ENCODE data around the gene TOLLIP. TPM values are rescaled to one million over a fixed set of nuclear protein-coding genes. Genes with fewer than 3 reads are reported as not detected.

TOLLIP gene
- total and polyA plus RNA-seq, 8 donors, result 35.2 to 69.8 (median 45.7) TPM

GRCh38 chr11:1298695-1299492, 10.5 kb downstream of the TOLLIP start:
- peak; percentile 66 to 86 (median 80) for ATAC-seq
- H3K4me1 ChIP-seq, result peaks cover 58 to 69% (median 67%) of the 10 kb centered on the region in 3 donors
- H3K9me3 ChIP-seq, result no peaks in the 10 kb centered on the region
- H3K27me3 ChIP-seq, result no peaks in the 10 kb centered on the region
- peak; percentile 82 to 91 (median 88) for DNase-seq
- TF ChIP-seq, protein P1, sequence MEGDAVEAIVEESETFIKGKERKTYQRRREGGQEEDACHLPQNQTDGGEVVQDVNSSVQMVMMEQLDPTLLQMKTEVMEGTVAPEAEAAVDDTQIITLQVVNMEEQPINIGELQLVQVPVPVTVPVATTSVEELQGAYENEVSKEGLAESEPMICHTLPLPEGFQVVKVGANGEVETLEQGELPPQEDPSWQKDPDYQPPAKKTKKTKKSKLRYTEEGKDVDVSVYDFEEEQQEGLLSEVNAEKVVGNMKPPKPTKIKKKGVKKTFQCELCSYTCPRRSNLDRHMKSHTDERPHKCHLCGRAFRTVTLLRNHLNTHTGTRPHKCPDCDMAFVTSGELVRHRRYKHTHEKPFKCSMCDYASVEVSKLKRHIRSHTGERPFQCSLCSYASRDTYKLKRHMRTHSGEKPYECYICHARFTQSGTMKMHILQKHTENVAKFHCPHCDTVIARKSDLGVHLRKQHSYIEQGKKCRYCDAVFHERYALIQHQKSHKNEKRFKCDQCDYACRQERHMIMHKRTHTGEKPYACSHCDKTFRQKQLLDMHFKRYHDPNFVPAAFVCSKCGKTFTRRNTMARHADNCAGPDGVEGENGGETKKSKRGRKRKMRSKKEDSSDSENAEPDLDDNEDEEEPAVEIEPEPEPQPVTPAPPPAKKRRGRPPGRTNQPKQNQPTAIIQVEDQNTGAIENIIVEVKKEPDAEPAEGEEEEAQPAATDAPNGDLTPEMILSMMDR (IDR thresholded peaks at IDR 0.05), result no peak
- peaks cover 0 to 9% (median 0%) of the 10 kb centered on the region in 3 donors for H3K36me3 ChIP-seq
- no peak overlapping the region for H3K4me3 ChIP-seq
- WGBS, 2 donors, result 35 to 40% methylated on average over 32 of the region's 32 CpGs
- intact Hi-C loops (cut with DNase I), result no loop called here
- peak overlapping the region; percentile 58 to 79 (median 68) for H3K27ac ChIP-seq
- FAIRE-seq, result peak; percentile 61

- peaks cover 47 to 58% (median 57%) of the 10 kb centered on the region in 3 donors for H3K4me1 ChIP-seq
- intact Hi-C loops (cut with DNase I), result no loop called here
- TF ChIP-seq, protein P1 (IDR thresholded peaks at IDR 0.05), result no peak
- ATAC-seq (peak; percentile 32 to 55 (median 52)), DNase-seq (peak; percentile 40 to 85 (median 72)), FAIRE-seq (no peak)
- peak overlapping the region; percentile 58 to 79 (median 68) for H3K27ac ChIP-seq
- peaks cover 0 to 19% (median 8%) of the 10 kb centered on the region in 3 donors for H3K36me3 ChIP-seq
- H3K27me3 ChIP-seq, result no peaks in the 10 kb centered on the region
- 29 to 32% methylated on average over 30 to 31 of the region's 31 CpGs for WGBS, 2 donors
- no peak overlapping the region for H3K4me3 ChIP-seq
- no peaks in the 10 kb centered on the region for H3K9me3 ChIP-seq
These were observed 11.6 kb downstream of the TOLLIP start for GRCh38 chr11:1297576-1298473.

DNA sequence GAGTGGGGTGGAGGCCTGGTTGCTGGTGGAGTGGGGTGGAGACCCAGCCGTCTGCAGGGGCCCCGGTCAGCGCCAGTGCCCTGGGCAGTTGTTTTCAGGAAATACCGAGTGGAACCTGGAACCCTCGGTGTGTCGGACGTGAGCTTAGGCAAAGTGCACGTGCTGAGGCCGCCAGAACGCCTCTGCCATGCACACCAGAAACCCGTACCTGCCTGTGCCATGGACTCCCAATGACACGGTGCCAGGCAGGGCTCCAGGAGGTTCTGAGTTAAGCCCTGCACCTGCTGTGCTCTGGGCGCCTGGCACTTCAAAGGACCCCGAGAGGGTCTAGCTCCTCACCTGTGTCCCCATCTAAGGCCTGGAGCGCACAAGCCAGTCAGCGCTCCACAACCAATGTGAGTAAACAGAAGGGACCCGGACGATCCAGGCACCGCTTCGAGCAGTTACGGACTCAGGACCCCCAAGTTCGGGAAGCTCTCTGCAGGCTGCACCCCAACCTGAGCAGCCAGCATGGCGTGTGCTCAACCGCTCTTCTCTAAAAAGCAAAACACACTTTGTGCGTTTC, 12.3 kb downstream of the TOLLIP start:
- H3K36me3 ChIP-seq, result peaks cover 0 to 25% (median 8%) of the 10 kb centered on the region in 3 donors
- H3K4me3 ChIP-seq, result no peak overlapping the region
- TF ChIP-seq, protein P1 (IDR thresholded peaks at IDR 0.05), result no peak
- no peaks in the 10 kb centered on the region for H3K9me3 ChIP-seq
- DNase-seq (peak; percentile 12 to 68 (median 35)), ATAC-seq (no peak), FAIRE-seq (no peak)
- peak overlapping the region; percentile 58 to 79 (median 68) for H3K27ac ChIP-seq
- no peaks in the 10 kb centered on the region for H3K27me3 ChIP-seq
- H3K4me1 ChIP-seq, result peaks cover 40 to 51% (median 49%) of the 10 kb centered on the region in 3 donors
- intact Hi-C loops (cut with DNase I), result no loop called here
- WGBS, 2 donors, result 72 to 74% methylated on average over 25 of the region's 25 CpGs

DNA sequence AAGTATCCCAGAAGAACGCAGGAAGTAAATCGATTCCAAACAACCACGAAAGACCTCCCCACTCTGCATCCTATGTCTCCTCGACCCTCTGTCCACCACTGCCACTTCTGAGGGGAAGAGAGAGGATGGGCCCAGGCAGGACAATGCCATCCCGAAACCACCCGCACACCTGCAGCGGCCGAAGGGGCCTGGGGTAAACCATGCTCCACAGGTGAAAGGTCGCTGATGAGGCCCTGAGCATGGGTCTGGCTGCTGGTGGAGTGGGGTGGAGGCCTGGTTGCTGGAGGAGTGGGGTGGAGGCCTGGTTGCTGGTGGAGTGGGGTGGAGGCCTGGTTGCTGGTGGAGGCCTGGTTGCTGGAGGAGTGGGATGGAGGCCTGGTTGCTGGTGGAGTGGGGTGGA, 13.1 kb downstream of the TOLLIP start:
- intact Hi-C loops (cut with DNase I), result no loop called here
- H3K4me3 ChIP-seq, result no peak overlapping the region
- ATAC-seq, result no peak

More for the DNA sequence above, 13.1 kb downstream of the TOLLIP start:
- H3K36me3 ChIP-seq, result peaks cover 0 to 25% (median 8%) of the 10 kb centered on the region in 3 donors
- WGBS, 2 donors, result 90 to 91% methylated on average over 9 of the region's 9 CpGs
- peak in 5 of 6 donors; percentile 9 to 60 (median 33) for DNase-seq
- FAIRE-seq, result no peak
- TF ChIP-seq, protein P1 (IDR thresholded peaks at IDR 0.05), result no peak
- H3K4me1 ChIP-seq, result peaks cover 38 to 43% (median 41%) of the 10 kb centered on the region in 3 donors
- no peak overlapping the region for H3K27ac ChIP-seq
- no peaks in the 10 kb centered on the region for H3K9me3 ChIP-seq
- H3K27me3 ChIP-seq, result no peaks in the 10 kb centered on the region

All from pancreas (tissue), 10 donors.